SIG-M5 (cell line): Measurements from ENCODE around the gene GAS6.
"Not testable (repeated sequence)": the region's sequence is repeated elsewhere in the genome, so short reads cannot be mapped to it uniquely, and the experiment has no call there.

ENCODE experiments used
- DNase-seq: peaks from one replicate; lab custom pipeline; 2025; lab: John Stamatoyannopoulos, UW

Gene GAS6

DNA sequence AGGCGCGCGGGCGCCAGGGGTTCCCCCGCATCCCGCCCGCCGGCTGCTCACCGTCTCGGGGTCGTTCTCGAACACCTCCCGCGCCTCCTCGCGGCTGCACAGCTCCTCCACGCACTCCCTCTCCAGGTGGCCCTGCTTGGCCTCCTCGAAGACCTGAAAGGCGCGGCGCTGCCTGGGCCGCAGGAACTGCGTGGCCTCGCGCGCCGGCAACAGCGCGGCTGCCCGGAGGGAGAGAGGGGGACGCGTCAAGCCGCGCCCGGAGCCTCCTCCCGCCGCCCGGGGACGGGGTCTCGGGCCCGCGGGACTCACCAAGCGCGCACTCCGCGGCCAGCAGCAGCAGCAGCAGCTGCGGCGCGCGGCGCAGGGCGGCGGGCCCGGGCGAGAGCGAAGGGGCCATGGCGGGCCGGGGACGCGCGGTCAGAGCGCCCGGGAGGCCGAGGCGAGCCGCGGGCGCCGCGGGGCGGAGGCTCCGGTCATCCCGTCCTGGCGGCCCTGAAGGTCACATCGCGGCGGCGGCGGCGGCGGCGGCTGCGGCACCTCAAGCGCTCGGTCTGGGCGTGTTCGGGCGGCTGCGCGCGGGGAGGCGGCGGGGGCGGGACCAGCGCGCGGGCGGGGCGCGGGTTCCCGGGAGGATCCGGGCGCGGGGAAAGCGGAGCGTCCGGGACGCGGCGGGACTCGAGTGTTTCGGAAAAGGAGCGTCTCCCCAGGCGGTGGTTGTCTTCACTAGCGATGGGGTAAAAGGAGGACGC, at the start of gene GAS6:
TSS of gene GAS6 (minus strand) at position 553 of the 749 bp plus-strand sequence. CDS start at position 397, 156 bp downstream.
- no peak for DNase-seq

DNA sequence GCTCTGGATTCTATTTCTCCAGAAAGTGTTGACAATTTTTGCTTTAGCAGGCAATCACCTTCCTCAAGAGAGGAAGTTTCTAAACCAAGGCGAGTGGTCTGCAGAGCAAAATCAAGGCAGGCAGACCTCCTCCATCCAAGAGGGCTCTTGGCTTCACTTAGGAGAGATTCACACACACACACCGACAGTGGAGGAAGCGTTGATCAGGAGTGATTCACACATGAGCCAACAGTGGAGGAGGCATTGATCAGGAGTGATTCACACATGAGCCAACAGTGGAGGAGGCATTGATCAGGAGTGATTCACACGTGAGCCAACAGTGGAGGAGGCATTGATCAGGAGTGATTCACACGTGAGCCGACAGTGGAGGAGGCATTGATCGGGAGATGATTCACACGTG, 49.5 kb upstream of the GAS6 start:
- not testable (repeated sequence) for DNase-seq

DNA sequence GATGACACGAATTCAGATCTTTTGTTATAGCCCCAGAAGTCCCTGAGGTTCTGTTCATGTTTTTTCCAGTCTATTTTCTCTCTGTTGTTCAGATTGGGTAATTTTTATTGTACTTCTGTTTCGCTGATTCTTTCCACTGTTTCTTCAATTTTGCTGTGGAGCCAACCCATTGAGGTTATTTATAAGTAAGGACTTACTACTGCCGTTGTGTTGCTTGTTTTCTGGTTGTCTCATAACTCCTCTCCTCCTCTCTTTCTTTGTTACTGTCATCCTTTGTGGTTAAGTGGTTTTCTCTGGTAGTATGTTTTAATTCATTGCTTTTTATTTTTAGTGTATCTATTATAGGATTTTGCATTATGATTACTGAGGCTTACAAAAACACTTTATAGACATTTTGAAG, 48.7 kb upstream of the GAS6 start:
- no peak for DNase-seq

GRCh38 chr13:113907635-113908617, 44.0 kb upstream of the GAS6 start:
- DNase-seq = no peak

GRCh38 chr13:113906571-113906970, 42.7 kb upstream of the GAS6 start:
- DNase-seq = no peak

- no peak for DNase-seq
Observed at GRCh38 chr13:113905942-113906341, 42.1 kb upstream of the GAS6 start.

- DNase-seq = no peak
Observed at GRCh38 chr13:113905018-113905417, 41.1 kb upstream of the GAS6 start.

DNA sequence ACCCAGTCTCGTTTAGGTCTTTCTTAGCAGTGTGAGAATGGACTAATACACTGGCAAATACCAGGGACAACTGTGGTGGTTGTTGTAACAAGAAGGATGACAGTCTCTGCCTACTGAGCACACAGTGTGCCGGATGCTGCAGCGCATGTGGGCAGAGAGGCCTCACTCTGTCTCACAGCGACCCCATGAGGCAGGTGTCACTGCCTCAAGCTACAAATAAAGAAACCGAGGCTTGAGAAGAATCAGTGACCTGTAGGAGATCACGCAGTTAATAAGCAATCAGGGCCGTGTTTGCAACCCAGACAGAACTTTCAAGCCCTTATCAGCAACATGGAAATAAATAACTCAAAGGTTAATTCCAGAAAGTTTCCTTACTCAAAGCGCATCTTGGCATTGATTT, 40.5 kb upstream of the GAS6 start:
- no peak for DNase-seq

- DNase-seq = no peak
Observed at GRCh38 chr13:113903912-113904311, 40.0 kb upstream of the GAS6 start.

- DNase-seq = no peak
Observed at GRCh38 chr13:113902986-113903775, 39.3 kb upstream of the GAS6 start.

GRCh38 chr13:113902481-113902880, 38.6 kb upstream of the GAS6 start:
- DNase-seq = no peak

- DNase-seq = no peak
Observed at GRCh38 chr13:113901642-113902041, 37.8 kb upstream of the GAS6 start.

- DNase-seq = no peak
Observed at GRCh38 chr13:113901231-113901630, 37.4 kb upstream of the GAS6 start.

- DNase-seq = no peak
Observed at GRCh38 chr13:113900646-113901045, 36.8 kb upstream of the GAS6 start.

- DNase-seq = no peak
Observed at GRCh38 chr13:113898391-113898790, 34.5 kb upstream of the GAS6 start.

- no peak for DNase-seq
Observed at GRCh38 chr13:113897966-113898365, 34.1 kb upstream of the GAS6 start.

DNA sequence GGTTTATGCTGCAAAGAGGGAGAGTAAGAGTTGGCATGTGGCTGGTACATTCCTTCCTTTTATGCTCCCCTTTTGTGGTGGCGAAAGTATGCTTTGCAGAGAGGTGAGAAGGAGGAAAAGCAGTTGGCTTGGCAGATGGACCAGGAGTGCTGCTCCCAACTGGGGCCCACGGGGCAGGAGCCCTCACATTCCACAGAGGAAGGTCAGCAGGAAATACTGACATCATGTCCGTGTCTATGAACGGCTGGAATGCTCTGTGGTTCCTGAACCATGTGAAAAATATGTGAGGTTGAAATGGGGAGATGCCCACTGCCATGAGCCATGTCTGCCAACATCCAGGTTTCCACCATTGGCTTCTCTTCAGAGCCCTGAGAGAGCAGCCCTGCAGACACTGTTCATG, 33.3 kb upstream of the GAS6 start:
- DNase-seq = no peak

- DNase-seq = no peak
Observed at GRCh38 chr13:113895436-113895835, 31.6 kb upstream of the GAS6 start.

- no peak for DNase-seq
Observed at GRCh38 chr13:113890774-113891480, 27.1 kb upstream of the GAS6 start.

- DNase-seq = no peak
Observed at GRCh38 chr13:113889467-113889866, 25.6 kb upstream of the GAS6 start.

GRCh38 chr13:113888701-113889330, 24.9 kb upstream of the GAS6 start:
- DNase-seq = no peak
